ENCODE data around the gene DHRS2. TPM values are rescaled to one million over a fixed set of nuclear protein-coding genes. Genes with fewer than 3 reads are reported as not detected.
"Not testable (repeated sequence)": the region's sequence is repeated elsewhere in the genome, so short reads cannot be mapped to it uniquely, and the experiment has no call there.

DHRS2 gene
- total and polyA plus RNA-seq, 2 donors (not counting 1 experiment from before 2014, with no cell fraction given): not detected

GRCh38 chr14:23634698-23635412 is 1.3 kb upstream of the DHRS2 start:
- H3K9me3 Mint-ChIP-seq (ENCODE audit: insufficient read depth); H3K36me3 ChIP-seq (replicated peaks in 1 of 2; ENCODE audit: control extremely low read depth in 1 of 2, control insufficient read depth in 1 of 2, extremely low read depth in 1 of 2, insufficient read depth in 2 of 2, low read length in 1 of 2); H3K9me3 ChIP-seq (ENCODE audit: control extremely low read depth in 1 of 3, control insufficient read depth in 2 of 3, insufficient read depth in 1 of 3, low read length in 2 of 3); H3K4me2 ChIP-seq (replicated peaks; ENCODE audit: low read depth, low read length, poor library complexity, severe bottlenecking); H3K4me3 Mint-ChIP-seq; H3K27me3 ChIP-seq (replicated peaks in 1 of 4; ENCODE audit: control extremely low read depth in 1 of 4, control insufficient read depth in 3 of 4, insufficient read depth in 4 of 4, low read length in 3 of 4); H3K27ac Mint-ChIP-seq; H3K4me3 ChIP-seq (ENCODE audit: control extremely low read depth in 1 of 5, extremely low read depth in 1 of 5, insufficient read depth in 1 of 5, low read depth in 2 of 5, low read length in 4 of 5); DNase-seq; H3K4me1 ChIP-seq (ENCODE audit: control insufficient read depth in 2 of 2, insufficient read depth in 2 of 2, low read length in 2 of 2); ATAC-seq (ENCODE audit: low read depth); H3K27me3 Mint-ChIP-seq; H4K20me1 ChIP-seq (ENCODE audit: control insufficient read depth, insufficient read depth, low read length, poor library complexity, severe bottlenecking); H2AFZ ChIP-seq (ENCODE audit: insufficient read depth, low read depth, low read length, poor library complexity, severe bottlenecking); POLR2A ChIA-PET; H3K4me1 Mint-ChIP-seq; H3K27ac ChIP-seq (ENCODE audit: low read length in 2 of 2); H3K79me2 ChIP-seq (ENCODE audit: control insufficient read depth, insufficient read depth, low read length); H3K9ac ChIP-seq (ENCODE audit: low read length): not testable (repeated sequence)
- intact Hi-C loops (cut with micrococcal nuclease): loop anchor here (5.0 kb wide), 1 partner anchor 402 kb away; no protein-coding TSS in a partner anchor
- CTCF ChIA-PET: interaction anchor here (1.4 to 1.5 kb wide), 2 partner anchors 42 to 46 kb away, joined by 4 to 5 read pairs; no protein-coding TSS in a partner anchor
- 94% methylated on average over 5 of the region's 5 CpGs for WGBS (ENCODE audit: insufficient coverage)

- H3K36me3 ChIP-seq (replicated peaks in 1 of 2; ENCODE audit: control extremely low read depth in 1 of 2, control insufficient read depth in 1 of 2, extremely low read depth in 1 of 2, insufficient read depth in 2 of 2, low read length in 1 of 2); H3K79me2 ChIP-seq (ENCODE audit: control insufficient read depth, insufficient read depth, low read length); H3K9me3 ChIP-seq (ENCODE audit: control extremely low read depth in 1 of 3, control insufficient read depth in 2 of 3, insufficient read depth in 1 of 3, low read length in 2 of 3); H3K27ac Mint-ChIP-seq; H3K4me3 Mint-ChIP-seq; CTCF ChIA-PET; ATAC-seq (ENCODE audit: low read depth); H3K9ac ChIP-seq (ENCODE audit: low read length); H3K27me3 ChIP-seq (replicated peaks in 1 of 4; ENCODE audit: control extremely low read depth in 1 of 4, control insufficient read depth in 3 of 4, insufficient read depth in 4 of 4, low read length in 3 of 4); H3K4me1 ChIP-seq (ENCODE audit: control insufficient read depth in 2 of 2, insufficient read depth in 2 of 2, low read length in 2 of 2); H3K27ac ChIP-seq (ENCODE audit: low read length in 2 of 2); intact Hi-C loops (cut with micrococcal nuclease); H3K4me1 Mint-ChIP-seq; H3K27me3 Mint-ChIP-seq; H3K4me2 ChIP-seq (replicated peaks; ENCODE audit: low read depth, low read length, poor library complexity, severe bottlenecking); H3K4me3 ChIP-seq (ENCODE audit: control extremely low read depth in 1 of 5, extremely low read depth in 1 of 5, insufficient read depth in 1 of 5, low read depth in 2 of 5, low read length in 4 of 5); POLR2A ChIA-PET; H3K9me3 Mint-ChIP-seq (ENCODE audit: insufficient read depth); H2AFZ ChIP-seq (ENCODE audit: insufficient read depth, low read depth, low read length, poor library complexity, severe bottlenecking); H4K20me1 ChIP-seq (ENCODE audit: control insufficient read depth, insufficient read depth, low read length, poor library complexity, severe bottlenecking); DNase-seq: not testable (repeated sequence)
- 88% methylated on average over 4 of the region's 4 CpGs for WGBS (ENCODE audit: insufficient coverage)
Measured at GRCh38 chr14:23637312-23637654, 1.1 kb downstream of the DHRS2 start.

GRCh38 chr14:23637655-23638413 is 1.7 kb downstream of the DHRS2 start:
- CTCF ChIA-PET; DNase-seq; H4K20me1 ChIP-seq (ENCODE audit: control insufficient read depth, insufficient read depth, low read length, poor library complexity, severe bottlenecking); H3K79me2 ChIP-seq (ENCODE audit: control insufficient read depth, insufficient read depth, low read length); H3K4me3 ChIP-seq (ENCODE audit: control extremely low read depth in 1 of 5, extremely low read depth in 1 of 5, insufficient read depth in 1 of 5, low read depth in 2 of 5, low read length in 4 of 5); H3K4me1 ChIP-seq (ENCODE audit: control insufficient read depth in 2 of 2, insufficient read depth in 2 of 2, low read length in 2 of 2); H3K9me3 ChIP-seq (ENCODE audit: control extremely low read depth in 1 of 3, control insufficient read depth in 2 of 3, insufficient read depth in 1 of 3, low read length in 2 of 3); H3K36me3 ChIP-seq (replicated peaks in 1 of 2; ENCODE audit: control extremely low read depth in 1 of 2, control insufficient read depth in 1 of 2, extremely low read depth in 1 of 2, insufficient read depth in 2 of 2, low read length in 1 of 2); H3K27me3 ChIP-seq (replicated peaks in 1 of 4; ENCODE audit: control extremely low read depth in 1 of 4, control insufficient read depth in 3 of 4, insufficient read depth in 4 of 4, low read length in 3 of 4); H3K9ac ChIP-seq (ENCODE audit: low read length); H3K27ac Mint-ChIP-seq; intact Hi-C loops (cut with micrococcal nuclease); H3K27me3 Mint-ChIP-seq; ATAC-seq (ENCODE audit: low read depth); H2AFZ ChIP-seq (ENCODE audit: insufficient read depth, low read depth, low read length, poor library complexity, severe bottlenecking); POLR2A ChIA-PET; H3K27ac ChIP-seq (ENCODE audit: low read length in 2 of 2); H3K4me1 Mint-ChIP-seq; H3K9me3 Mint-ChIP-seq (ENCODE audit: insufficient read depth); H3K4me2 ChIP-seq (replicated peaks; ENCODE audit: low read depth, low read length, poor library complexity, severe bottlenecking); H3K4me3 Mint-ChIP-seq: not testable (repeated sequence)
- 89% methylated on average over 8 of the region's 17 CpGs for WGBS (ENCODE audit: insufficient coverage)
